Keratinocyte (primary cell): ENCODE data around the gene FAM234A. TPM values are rescaled to one million over a fixed set of nuclear protein-coding genes. Genes with fewer than 3 reads are reported as not detected.
"Not testable (repeated sequence)": the region's sequence is repeated elsewhere in the genome, so short reads cannot be mapped to it uniquely, and the experiment has no call there.

Source experiments
- DNase-seq: peaks from one replicate; pipeline ENCODE4 v3.0.0-alpha.2; 2011; ENCODE audit warnings: low read depth, missing footprints, low spot score
- FAIRE-seq: peaks from 2 replicates; lab custom pipeline; 2011; peaks lifted over from hg19 to GRCh38; lab: Jason Lieb, UNC
- H2AFZ ChIP-seq: 2 replicates; pipeline ENCODE4 v1.6.0; 2012; ENCODE audit warnings: low read length, control low read depth, inconsistent platforms; ENCODE audit not compliant: control insufficient read depth
- H3K27ac ChIP-seq: 2 replicates; pipeline ENCODE4 v1.5.1; 2011; ENCODE audit warnings: low read length; ENCODE audit not compliant: control insufficient read depth, insufficient read depth
- H3K27me3 ChIP-seq: 3 replicates; pipeline ENCODE4 v1.6.0; 2011; ENCODE audit warnings: low read length; ENCODE audit not compliant: control insufficient read depth, insufficient read depth; ENCODE audit errors: extremely low read depth
- H3K36me3 ChIP-seq, 2 experiments: 2 replicates in 1 of 2; 3 replicates in 1 of 2; pipeline ENCODE4 v1.5.1; 2011; ENCODE audit warnings: low read length in 2 of 2, mild to moderate bottlenecking in 1 of 2; ENCODE audit not compliant: control insufficient read depth in 2 of 2, insufficient read depth in 2 of 2; ENCODE audit errors: extremely low read depth in 1 of 2
- H3K4me1 ChIP-seq: 3 replicates; pipeline ENCODE4 v1.5.1; 2011; ENCODE audit warnings: low read length; ENCODE audit not compliant: control insufficient read depth, insufficient read depth; ENCODE audit errors: extremely low read depth
- H3K4me2 ChIP-seq: 3 replicates; pipeline ENCODE4 v1.6.0; 2011; ENCODE audit warnings: low read depth, low read length; ENCODE audit not compliant: control insufficient read depth, insufficient read depth; ENCODE audit errors: extremely low read depth
- H3K4me3 ChIP-seq, 3 experiments: fragments of 200-600 bp in 1 of 3; sonication (generic) in 1 of 3; 2 replicates in 2 of 3; 3 replicates in 1 of 3; pipeline ENCODE4 v1.5.1; 2011 to 2016; ENCODE audit warnings: low read length in 3 of 3, mild to moderate bottlenecking in 3 of 3, control low read depth in 2 of 3, inconsistent platforms in 1 of 3, low read depth in 1 of 3, mixed read lengths in 1 of 3, mixed run types in 1 of 3, moderate library complexity in 1 of 3; ENCODE audit not compliant: control insufficient read depth in 2 of 3, insufficient read depth in 2 of 3; ENCODE audit errors: extremely low read depth in 1 of 3
- H3K79me2 ChIP-seq: 2 replicates; pipeline ENCODE4 v1.6.0; 2012; ENCODE audit warnings: low read length; ENCODE audit not compliant: control insufficient read depth, insufficient read depth
- H3K9ac ChIP-seq: 3 replicates; pipeline ENCODE4 v1.6.0; 2011; ENCODE audit warnings: low read length; ENCODE audit not compliant: control insufficient read depth, insufficient read depth; ENCODE audit errors: extremely low read depth
- H3K9me1 ChIP-seq: 3 replicates; pipeline ENCODE4 v1.6.0; 2011; ENCODE audit warnings: low read length; ENCODE audit not compliant: control insufficient read depth, insufficient read depth; ENCODE audit errors: extremely low read depth
- H3K9me3 ChIP-seq: 2 replicates; pipeline ENCODE4 v1.5.1; 2012; ENCODE audit warnings: low read depth, low read length; ENCODE audit not compliant: control insufficient read depth
- H4K20me1 ChIP-seq: 3 replicates; pipeline ENCODE4 v1.6.0; 2011; ENCODE audit warnings: low read length; ENCODE audit not compliant: control insufficient read depth, insufficient read depth; ENCODE audit errors: extremely low read depth
- EZH2 ChIP-seq: IDR thresholded peaks from one replicate; pipeline ENCODE4 v1.6.1; 2012; ENCODE audit warnings: inconsistent platforms, mild to moderate bottlenecking, low read length, moderate library complexity
- dilution Hi-C: fragments of 300-500 bp; cut with MboI; formaldehyde crosslinking; loops from one replicate; pipeline ENCODE4 v1.7.0; 2020; ENCODE audit warnings: low sequenced_read_pairs; ENCODE audit not compliant: extremely low pct_ligation_motif_present
- polyA plus RNA-seq, 5 experiments: library from polyadenylated mRNA; depleted of rRNA in 3 of 5; stranded (reverse) in 3 of 5; stranded (forward) in 1 of 5; unstranded in 1 of 5; fragments of >200 nt; gene quantifications; 1 replicate in 1 of 5; 2 replicates in 3 of 5; 3 replicates in 1 of 5; pipeline versions ENCODE4 v1.2.1 to v1.2.3, GENCODE V29; 2011 to 2012; ENCODE audit warnings: missing spikeins in 2 of 5, low read depth in 1 of 5, low replicate concordance in 1 of 5
- TF ChIP-seq, protein P1 (sequence below), 3 experiments: IDR thresholded peaks in 1 of 3; conservative IDR thresholded peaks in 1 of 3; optimal IDR thresholded peaks in 1 of 3; 2 replicates in 2 of 3; 3 replicates in 1 of 3; pipeline versions ENCODE3 to v1.5.1; 2011; ENCODE audit warnings: low read length in 3 of 3, mild to moderate bottlenecking in 3 of 3, moderate library complexity in 2 of 3, control low read depth in 1 of 3, inconsistent platforms in 1 of 3; ENCODE audit not compliant: insufficient read depth in 2 of 3; ENCODE audit errors: extremely low read depth in 1 of 3

FAM234A gene
- polyA plus RNA-seq, 1 donor (not counting 4 experiments of a cell fraction or from before 2014, with no cell fraction given): 18.3 TPM

GRCh38 chr16:200388-200787, 34.2 kb upstream of the FAM234A start:
- Histone ChIP-seq H3K4me1 (no peaks in the 10 kb centered on the region), H4K20me1 (no peaks in the 10 kb centered on the region), H3K4me3 (no peak overlapping the region), H3K4me2 (no peak overlapping the region), H3K9ac (no peak overlapping the region), H3K27ac (no peak overlapping the region), H3K9me1 (no peaks in the 10 kb centered on the region), H2AFZ (no peak overlapping the region), H3K79me2 (peaks cover 8% of the 10 kb centered on the region), H3K36me3 (peaks cover 21 to 25% of the 10 kb centered on the region in 2 experiments), H3K9me3 (no peaks in the 10 kb centered on the region), H3K27me3 (no peaks in the 10 kb centered on the region)
- TF ChIP-seq, protein P1, sequence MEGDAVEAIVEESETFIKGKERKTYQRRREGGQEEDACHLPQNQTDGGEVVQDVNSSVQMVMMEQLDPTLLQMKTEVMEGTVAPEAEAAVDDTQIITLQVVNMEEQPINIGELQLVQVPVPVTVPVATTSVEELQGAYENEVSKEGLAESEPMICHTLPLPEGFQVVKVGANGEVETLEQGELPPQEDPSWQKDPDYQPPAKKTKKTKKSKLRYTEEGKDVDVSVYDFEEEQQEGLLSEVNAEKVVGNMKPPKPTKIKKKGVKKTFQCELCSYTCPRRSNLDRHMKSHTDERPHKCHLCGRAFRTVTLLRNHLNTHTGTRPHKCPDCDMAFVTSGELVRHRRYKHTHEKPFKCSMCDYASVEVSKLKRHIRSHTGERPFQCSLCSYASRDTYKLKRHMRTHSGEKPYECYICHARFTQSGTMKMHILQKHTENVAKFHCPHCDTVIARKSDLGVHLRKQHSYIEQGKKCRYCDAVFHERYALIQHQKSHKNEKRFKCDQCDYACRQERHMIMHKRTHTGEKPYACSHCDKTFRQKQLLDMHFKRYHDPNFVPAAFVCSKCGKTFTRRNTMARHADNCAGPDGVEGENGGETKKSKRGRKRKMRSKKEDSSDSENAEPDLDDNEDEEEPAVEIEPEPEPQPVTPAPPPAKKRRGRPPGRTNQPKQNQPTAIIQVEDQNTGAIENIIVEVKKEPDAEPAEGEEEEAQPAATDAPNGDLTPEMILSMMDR (optimal IDR thresholded peaks at IDR 0.05 in 1 of 3, IDR thresholded peaks at IDR 0.05 in 1 of 3, conservative IDR thresholded peaks at IDR 0.05 in 1 of 3; ENCODE audit: extremely low read depth in 1 of 3, insufficient read depth in 2 of 3, low read length in 3 of 3): no peak
- no peak for TF ChIP-seq EZH2
- DNase-seq: no peak
- dilution Hi-C loops: no loop called here
- no peak for FAIRE-seq

- Histone ChIP-seq H3K4me1 (no peaks in the 10 kb centered on the region), H3K9me3 (no peaks in the 10 kb centered on the region), H3K36me3 (peaks cover 24 to 32% of the 10 kb centered on the region in 2 experiments), H3K9me1 (no peaks in the 10 kb centered on the region), H3K4me2 (no peak overlapping the region), H3K4me3 (no peak overlapping the region), H4K20me1 (no peaks in the 10 kb centered on the region), H3K9ac (no peak overlapping the region), H2AFZ (no peak overlapping the region), H3K27ac (no peak overlapping the region), H3K79me2 (peaks cover 8% of the 10 kb centered on the region), H3K27me3 (no peaks in the 10 kb centered on the region)
- dilution Hi-C loops: no loop called here
- TF ChIP-seq, protein P1 (optimal IDR thresholded peaks at IDR 0.05 in 1 of 3, IDR thresholded peaks at IDR 0.05 in 1 of 3, conservative IDR thresholded peaks at IDR 0.05 in 1 of 3; ENCODE audit: extremely low read depth in 1 of 3, insufficient read depth in 2 of 3, low read length in 3 of 3): no peak
- no peak for TF ChIP-seq EZH2
- no peak for FAIRE-seq
- no peak for DNase-seq
Measured at GRCh38 chr16:203246-203645, 31.4 kb upstream of the FAM234A start.

DNA sequence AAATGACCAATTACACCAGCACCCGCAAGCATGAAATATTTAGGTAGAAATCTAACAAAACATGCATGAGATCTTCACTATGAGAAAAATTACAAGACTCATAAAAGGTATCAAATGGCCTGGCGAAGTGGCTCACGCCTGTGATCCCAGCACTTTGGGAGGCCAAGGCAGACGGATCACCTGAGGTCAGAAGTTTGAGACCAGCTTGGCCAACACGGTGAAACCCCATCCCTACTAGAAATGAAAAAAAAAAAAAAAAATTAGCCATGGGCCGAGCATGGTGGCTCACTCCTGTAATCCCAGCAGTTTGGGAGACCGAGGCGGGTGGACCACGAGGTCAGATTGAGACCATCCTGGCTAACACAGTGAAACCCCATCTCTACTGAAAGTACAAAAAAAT, 30.6 kb upstream of the FAM234A start:
- H3K9ac ChIP-seq, H2AFZ ChIP-seq, H3K9me1 ChIP-seq, H3K4me2 ChIP-seq, H3K4me3 ChIP-seq, DNase-seq, FAIRE-seq, H3K27me3 ChIP-seq, dilution Hi-C loops, H3K4me1 ChIP-seq, H3K79me2 ChIP-seq, H3K9me3 ChIP-seq, H3K27ac ChIP-seq, H4K20me1 ChIP-seq: not testable (repeated sequence)
- peaks cover 21 to 24% of the 10 kb centered on the region in 2 experiments for H3K36me3 ChIP-seq

DNA sequence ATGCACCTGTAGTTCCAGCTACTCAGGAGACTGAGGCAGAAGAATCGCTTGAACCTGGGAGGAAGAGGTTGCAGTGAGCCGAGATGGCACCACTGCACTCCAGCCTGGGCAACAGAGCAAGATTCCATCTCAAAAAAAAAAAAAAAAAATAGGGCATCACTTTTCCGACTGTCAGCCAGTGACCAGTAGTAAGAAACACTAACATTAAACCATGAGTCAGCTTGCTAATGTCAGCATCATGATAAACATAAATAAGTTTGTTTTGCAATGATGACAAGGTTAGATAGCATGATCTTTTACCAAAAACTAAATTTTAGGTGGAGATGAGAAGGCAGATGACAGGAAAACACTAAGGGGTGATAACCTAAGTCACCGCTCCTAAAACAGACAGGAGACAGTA, 25.3 kb upstream of the FAM234A start:
- H3K9ac ChIP-seq, H3K4me2 ChIP-seq, dilution Hi-C loops, H2AFZ ChIP-seq, H3K9me3 ChIP-seq, DNase-seq, H3K27ac ChIP-seq, H3K9me1 ChIP-seq, H3K4me3 ChIP-seq, H3K4me1 ChIP-seq, FAIRE-seq, H3K27me3 ChIP-seq: not testable (repeated sequence)
- peaks cover 22% of the 10 kb centered on the region for H4K20me1 ChIP-seq
- peaks cover 22 to 45% of the 10 kb centered on the region in 2 experiments for H3K36me3 ChIP-seq
- peaks cover 45% of the 10 kb centered on the region for H3K79me2 ChIP-seq
